Fibroblast of the conjunctiva (primary cell): Measurements from ENCODE around the gene SORCS2.
A peak's percentile ranks its signal among the peaks of the same experiment; 100 is the strongest.

Experiments used
- DNase-seq: peaks from one replicate; pipeline ENCODE4 v3.0.0-alpha.2; 2010; ENCODE audit warnings: low read depth

The SORCS2 gene

GRCh38 chr4:7638984-7639789 is 446.8 kb downstream of the SORCS2 start:
- DNase-seq = no peak

DNA sequence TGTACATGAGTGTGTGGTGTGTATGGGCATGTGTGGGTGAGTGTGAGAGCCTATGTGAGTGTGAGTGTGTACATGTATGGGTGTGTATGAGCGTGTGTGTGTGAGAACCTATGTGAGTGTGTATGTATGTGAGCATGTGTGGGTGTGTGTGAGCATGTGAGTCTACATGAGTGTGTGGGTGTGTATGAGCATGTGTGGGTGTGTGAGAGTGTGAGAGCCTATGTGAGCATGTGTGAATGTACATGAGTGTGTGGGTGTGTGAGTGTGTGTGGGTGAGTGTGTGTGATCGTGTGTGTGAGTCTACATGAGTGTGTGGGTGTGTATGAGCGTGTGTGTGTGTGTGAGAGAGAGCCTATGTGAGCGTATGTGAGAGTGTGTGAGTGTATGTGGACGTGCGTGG is 447.8 kb downstream of the SORCS2 start:
- no peak for DNase-seq

GRCh38 chr4:7641712-7642111 is 449.4 kb downstream of the SORCS2 start:
- no peak for DNase-seq

GRCh38 chr4:7642741-7643458 is 450.6 kb downstream of the SORCS2 start:
- DNase-seq = no peak

DNA sequence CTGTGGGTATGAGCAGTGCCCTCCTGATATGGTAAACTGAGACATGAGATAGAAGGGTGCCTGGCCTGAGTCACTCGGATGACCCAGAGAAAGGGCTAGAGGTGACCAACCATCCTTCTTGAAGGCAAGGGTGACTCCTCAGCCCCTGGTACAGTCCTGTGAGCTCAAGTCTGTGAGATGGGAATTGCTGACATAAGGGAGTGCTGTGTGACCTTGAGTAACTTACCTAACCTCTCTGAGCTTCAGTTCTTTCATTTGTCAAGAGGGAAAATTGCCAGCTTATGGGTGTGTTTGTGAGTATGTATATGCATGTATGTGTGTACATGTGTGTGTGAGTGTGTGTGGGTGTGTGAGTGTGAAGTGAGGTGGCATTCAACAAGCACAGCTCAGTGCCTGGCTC is 452.8 kb downstream of the SORCS2 start:
- no peak for DNase-seq

DNA sequence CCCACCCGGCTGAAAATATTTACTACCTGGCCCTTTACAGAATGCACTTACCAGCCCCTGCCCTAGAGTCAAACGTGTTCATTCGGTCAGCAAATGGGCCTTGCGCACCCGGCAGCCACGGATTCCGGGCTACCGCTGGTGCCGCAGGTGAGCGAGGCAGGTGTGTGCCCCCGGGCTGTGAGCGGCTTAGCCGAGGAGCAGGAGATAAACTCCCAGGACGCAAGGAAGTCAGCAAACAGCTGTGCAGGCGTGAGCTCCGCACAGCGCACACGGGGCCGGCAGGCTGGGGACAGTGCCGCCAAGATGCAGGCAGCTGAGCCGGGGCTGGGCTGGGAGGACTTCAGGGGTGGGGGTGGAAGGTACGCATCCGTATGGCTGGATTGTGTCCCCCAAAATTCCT is 453.6 kb downstream of the SORCS2 start:
- no peak for DNase-seq

DNA sequence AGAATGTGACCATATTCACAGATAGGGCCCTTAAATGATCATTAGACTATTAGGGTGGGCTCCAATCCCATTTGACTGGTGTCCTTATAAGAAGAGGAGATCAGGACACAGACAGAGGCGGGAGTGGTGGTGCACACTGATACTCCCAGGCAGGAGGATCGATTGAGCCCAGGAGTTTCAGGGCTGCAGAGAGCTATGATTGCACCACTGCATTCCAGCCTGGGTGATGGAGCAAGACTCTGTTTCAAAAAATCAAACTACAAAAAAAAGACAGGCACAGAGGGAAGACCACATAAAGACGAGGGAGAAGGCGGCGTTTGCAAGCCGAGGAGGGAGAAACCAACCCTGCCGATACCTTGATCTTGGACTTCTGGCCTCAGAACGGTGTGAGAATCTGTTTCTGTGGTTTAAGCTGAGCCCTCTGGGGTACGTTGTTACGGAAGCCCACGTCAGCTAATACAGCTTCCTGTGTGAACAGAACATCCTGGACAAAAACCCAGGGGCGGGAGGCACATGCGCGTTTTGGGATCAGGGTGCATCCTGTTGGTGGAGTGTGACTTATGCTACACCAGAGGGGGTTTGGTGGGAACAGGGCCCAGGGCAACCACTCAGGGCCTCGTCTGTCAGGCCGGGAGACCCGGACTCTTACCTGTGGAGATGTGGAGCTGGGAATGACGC is 454.2 kb downstream of the SORCS2 start:
- DNase-seq = no peak

DNA sequence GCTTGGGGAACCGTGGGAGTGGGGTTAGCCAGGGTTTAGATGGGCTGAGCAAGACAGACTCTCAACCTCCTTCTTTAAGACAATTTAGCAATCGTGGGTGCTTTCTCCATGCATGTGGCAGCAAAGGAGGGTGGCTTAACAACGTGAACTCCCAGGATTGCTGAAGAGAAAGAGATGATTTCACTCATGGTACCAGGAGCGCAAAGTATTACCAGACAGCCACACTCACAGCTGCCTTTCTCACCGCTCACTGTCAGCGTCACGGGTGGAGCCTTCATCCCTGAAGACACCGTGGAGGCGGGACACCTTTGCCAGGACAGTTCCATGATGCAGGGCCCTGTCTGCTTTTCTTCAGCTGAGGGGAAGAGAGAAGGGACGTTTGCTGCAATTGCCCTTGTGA is 454.8 kb downstream of the SORCS2 start:
- DNase-seq = no peak

DNA sequence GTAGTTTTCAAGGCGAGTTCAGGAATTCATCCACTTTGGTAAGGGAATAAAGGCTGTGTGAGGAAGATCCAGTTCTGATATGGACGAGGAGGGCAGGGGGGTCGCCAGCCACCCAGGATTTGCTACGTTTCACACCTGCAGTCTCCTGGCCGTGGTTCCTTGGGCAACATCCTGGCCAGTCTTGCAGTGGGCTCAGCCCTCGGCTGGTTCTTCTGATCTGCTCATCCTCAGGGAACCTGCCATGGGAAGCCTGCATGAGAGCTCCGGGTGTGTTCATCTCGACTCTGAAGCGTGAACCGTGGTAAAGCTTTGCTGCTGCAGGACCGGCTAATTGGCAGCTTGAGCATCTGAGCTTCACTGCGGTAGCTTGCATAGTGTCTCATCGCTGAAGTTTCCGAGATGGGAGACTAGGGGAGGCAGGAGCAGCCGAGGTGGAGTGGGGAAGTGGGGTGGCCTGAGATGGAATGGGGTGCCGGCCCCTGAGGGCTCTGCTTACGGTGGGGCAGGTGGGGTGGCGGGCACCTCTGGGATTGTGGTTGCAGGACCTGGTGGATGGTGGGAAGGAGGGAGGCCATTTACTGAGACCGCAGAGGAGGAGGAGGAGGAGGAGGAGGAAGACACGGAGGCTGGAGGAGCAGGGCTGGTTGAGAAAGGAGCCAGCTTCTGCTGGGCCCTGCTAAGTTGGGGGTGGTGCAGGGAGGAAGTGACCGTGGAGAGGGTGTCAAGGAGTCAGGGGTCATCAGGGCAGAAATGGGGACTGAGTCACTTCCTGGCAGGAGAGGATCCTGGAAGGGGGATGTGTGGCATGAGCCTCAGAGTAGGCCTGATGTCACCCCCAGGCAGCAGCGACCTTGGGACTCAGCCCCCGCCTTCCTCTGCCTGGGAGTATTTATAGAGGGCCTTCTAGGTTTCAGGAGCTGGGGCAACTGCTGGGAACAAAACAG is 455.5 kb downstream of the SORCS2 start:
- DNase-seq = no peak

DNA sequence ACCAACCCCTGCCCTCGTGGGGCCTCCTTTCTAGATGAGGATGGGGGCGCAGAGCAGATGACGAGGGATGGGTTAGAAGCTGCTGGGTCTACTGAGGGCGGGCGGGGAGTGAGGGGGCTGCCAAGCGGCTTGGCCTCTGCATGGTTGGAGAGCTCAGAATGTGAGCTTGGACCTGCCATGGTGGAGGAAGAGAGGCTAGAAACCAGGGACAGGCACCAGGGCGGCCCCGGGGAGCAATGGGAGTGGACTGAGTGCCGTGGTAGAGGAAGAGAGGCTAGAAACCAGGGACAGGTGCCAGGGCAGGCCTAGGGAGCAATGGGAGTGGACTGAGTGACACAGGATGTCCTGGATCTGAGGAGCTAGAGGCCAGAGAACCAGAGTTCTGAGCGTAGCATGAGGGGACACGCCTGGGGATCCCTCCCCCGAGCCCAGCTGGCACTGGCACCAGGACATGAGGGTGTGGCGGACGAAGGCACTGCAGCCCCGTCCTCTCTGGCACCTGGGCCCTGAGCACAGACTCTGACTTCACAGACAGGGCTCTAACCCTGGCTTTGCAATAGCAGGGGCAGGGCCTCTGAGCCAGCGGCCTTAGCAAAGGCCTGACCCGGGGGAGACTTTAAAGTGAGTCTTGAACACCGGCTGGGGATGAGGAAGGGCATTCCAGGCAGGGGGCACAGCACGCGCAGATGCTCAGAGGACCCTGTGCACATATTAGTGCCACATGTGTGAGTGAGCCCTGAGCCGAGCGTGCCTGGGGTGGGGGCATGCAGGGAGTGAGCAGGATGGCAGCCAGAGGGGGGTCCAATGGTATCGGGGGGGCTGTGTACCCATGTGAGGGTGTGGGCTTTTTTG is 456.4 kb downstream of the SORCS2 start:
- DNase-seq = no peak

DNA sequence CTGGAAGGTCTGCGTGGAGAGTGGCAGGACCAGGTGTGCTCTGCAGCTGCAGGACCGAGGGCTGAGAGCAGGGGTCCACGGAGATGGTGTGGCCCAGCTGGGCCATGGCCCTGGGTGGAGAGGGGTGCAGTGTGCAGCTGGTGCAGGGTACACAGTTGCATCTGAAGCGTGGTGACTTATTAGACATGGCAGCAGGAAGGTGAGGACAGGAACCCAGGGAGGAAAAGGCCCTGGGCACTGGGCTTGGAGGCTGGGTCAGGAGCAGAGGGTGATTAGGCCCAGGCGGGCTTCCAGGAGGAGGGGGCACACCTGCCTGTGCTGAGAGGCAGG is 457.0 kb downstream of the SORCS2 start:
- no peak for DNase-seq

DNA sequence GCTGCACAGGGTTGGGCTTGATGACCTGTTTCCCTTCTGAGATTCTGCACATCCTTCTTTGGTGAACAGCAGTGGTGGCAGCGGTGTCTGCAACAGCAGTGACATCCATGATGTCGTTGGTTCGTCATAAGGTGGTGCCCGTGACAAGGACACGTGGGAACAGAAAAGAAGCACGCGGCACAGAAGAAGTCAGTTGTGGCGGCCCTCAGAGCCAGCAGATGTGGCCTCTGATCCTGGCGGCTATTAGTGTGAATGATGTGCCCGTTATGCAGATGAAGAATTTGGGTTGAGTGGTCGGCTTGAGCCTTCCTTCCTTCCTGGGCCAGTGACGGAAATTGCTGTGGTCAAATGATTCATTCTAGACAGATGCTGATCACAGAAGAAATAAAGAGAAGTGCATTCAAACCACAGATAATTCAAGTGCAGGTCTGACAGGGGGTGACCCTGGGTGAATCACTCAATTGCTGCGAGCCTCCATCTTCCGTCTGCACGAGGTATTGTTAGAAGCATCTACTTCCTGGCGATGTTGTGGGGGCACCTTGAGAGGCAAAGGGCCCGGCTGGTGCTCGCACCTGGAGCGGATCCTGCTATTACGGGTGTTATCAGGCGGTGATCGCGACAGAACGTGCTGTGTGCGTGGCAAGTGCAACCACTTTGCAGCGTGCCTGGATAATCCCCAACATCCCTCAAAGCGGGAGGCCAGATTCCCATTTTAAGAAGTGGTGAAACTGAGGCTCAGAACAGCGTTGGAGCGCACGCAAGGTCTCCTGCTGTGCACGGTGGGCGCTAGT is 457.6 kb downstream of the SORCS2 start:
- peak; percentile 14 for DNase-seq

GRCh38 chr4:7650606-7651385 is 458.5 kb downstream of the SORCS2 start:
- no peak for DNase-seq

GRCh38 chr4:7651461-7651921 is 459.2 kb downstream of the SORCS2 start:
- no peak for DNase-seq

GRCh38 chr4:7652006-7652405 is 459.7 kb downstream of the SORCS2 start:
- DNase-seq = no peak

GRCh38 chr4:7652451-7652881 is 460.1 kb downstream of the SORCS2 start:
- DNase-seq = no peak

DNA sequence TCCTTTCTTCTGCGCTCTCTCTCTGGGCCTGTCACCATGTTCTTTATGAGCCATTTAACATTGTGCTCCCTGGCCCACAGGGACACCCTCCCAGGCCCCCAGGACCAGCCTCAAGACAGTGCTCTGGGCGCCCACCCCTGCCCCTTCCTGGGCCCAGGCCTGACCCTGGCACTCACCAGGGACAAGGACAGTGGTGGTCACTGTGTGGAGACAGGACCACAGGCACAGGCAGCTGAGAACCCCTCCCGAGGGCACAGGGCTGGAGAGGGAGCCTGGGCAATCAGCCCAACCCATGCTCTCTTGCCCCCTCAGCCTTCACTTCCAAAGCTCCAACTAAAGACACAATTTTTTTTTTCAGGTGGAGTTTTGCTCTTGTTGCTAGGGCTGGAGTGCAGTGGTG is 460.6 kb downstream of the SORCS2 start:
- no peak for DNase-seq

DNA sequence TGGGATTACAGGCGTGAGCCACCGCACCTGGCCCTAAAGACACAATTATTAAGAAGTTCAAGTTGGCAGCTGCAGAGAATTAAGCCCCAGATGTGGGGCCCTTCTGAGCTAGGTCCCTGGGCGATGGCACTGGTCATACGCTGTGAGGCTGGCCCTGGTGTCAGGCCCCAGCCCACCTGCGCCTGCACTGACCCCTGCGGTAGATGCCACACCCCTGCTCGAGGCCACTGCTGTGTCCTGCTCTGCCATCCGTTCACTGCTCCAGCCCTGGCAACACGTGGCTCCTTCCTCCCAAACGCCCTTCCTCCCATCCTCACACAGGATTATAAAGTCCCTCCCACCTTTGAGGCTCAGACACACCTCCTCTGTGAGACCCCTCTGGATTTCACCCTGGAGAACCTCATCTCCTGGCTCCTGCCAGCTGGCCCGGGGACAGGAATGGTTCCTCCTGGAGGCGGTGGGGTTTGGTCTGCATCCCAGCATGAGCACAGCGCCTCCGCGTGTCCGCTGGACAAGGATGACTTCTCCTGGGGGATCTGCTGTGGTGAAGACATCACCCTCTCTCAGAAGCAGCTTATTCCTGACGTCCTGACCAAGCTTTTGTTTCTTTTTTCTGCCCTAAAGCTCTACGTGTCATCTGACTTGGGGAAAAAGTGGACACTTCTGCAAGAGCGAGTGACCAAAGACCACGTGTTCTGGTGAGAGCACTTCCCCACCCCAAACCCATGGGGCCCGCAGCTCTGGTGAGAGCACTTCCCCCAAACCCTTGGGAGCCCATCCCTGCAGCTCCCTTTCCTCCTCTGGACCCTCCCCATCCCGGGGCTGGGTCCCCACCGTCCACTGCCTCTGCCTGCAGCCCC is 461.4 kb downstream of the SORCS2 start:
- DNase-seq = no peak
